GM18505 (cell line): ENCODE results near the gene GLRX5.

ENCODE experiments used
- ATAC-seq: cut with Tn5 transposase; IDR thresholded peaks from one replicate; pipeline ENCODE4 v1.9.1; 2021; ENCODE audit not compliant: unreplicated experiment
- POLR2A ChIP-seq: IDR thresholded peaks from 4 replicates; pipeline ENCODE4 v1.6.1; 2011; ENCODE audit warnings: borderline replicate concordance; ENCODE audit not compliant: insufficient read depth, insufficient read length; ENCODE audit errors: extremely low read depth

Gene GLRX5

DNA sequence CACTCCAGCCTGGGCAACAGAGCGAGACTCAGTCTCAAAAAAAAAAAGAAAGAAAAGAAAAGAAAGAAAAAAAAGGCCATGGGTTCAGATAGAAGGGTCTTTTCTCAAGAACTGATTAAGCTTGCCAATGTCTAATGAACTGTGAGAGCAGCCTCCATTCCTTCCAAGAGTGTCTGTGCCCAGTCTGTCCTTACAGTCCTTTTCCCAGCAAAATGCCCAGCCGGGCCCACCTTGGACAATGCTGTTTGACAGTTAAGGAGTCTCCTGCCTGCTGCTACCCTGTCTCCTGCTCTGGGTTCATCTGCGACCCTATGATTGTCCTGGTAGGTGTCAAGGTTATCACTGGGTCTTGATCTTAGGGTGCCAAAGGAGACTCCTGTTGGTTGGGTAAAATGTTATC lies 39.8 kb upstream of the GLRX5 start:
- TF ChIP-seq POLR2A, result no peak
- ATAC-seq, result peak; percentile 2

DNA sequence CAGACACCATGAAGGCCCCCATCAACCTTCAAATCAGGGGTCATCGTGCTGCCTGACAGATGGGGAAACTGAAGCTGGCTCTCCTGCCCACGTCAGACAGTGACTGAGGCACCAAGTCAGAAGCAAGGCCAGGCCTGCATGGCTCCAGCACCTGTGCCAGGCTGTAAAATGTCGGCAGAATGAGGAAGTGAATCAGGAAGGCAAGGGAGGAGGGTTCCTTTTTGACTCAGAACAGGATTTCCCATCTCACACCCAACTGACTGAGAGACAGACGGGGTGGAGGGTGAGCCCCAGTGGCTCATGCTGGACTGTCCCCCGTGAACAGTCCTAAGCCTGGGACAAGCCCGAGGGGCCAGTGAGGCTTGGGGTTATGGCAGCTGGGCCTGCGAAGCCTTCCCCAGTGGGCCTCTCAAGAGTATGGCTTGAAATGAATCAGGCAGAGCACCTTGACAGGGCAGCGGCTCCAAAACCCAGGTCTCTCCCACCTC lies 39.3 kb upstream of the GLRX5 start:
- peak; percentile 79 for ATAC-seq
- peak; percentile 49 for TF ChIP-seq POLR2A

DNA sequence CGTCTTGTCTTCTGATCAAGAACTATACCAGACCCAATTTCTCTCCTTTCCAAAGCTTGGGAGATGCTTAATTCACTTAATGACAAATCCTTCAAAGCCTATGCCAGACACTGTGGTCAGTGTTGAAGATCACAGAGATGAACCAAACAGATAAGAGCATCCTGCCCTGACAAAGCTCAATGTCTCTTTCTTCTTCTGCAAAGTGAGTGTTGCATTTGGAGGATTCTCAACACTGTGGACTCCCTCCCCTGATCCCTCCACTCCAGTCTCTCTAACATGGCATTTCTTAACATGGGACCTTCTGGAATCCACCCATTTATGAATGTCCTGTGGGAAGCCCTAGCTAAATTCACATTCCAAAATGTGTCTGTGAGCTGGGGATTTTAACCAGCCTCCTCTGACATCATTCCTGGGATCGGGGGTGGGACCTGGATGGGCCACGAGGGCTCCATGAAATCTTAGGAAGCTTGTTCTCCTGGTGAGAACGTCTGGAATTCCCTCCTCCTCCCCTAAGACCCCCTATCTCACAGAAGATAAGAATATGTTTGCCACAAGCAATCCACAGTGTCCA lies 38.7 kb upstream of the GLRX5 start:
- ATAC-seq, result no peak
- no peak for TF ChIP-seq POLR2A

DNA sequence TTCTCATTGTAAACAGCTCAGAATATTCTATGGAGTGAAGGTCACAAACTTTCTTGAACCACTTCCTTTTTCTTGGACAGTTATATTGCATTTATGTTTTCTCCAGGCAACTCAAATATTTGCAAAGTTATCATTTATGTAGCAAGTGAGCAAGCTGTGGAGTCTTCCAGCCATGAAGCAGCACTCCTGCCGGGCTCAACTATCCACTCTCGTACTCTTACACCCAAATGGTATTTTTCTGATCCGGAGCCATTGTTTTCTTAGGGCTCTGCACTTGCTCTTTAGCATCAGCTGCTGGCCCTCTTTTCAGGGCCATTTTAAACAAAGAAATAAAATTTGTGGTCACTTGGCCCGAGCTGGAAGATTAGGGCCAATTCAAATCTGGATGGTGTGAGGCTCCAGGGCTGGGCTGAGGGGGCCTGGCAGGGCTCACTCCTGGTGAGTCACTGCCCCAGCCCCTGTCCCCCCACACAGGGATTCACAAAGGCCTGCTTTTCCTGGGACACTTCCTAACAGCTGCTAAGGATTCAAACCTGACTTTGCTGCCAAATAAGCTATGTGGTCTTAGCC lies 38.1 kb upstream of the GLRX5 start:
- no peak for TF ChIP-seq POLR2A
- no peak for ATAC-seq

GRCh38 chr14:95497561-95498011 lies 37.3 kb upstream of the GLRX5 start:
- TF ChIP-seq POLR2A, result no peak
- ATAC-seq, result no peak

DNA sequence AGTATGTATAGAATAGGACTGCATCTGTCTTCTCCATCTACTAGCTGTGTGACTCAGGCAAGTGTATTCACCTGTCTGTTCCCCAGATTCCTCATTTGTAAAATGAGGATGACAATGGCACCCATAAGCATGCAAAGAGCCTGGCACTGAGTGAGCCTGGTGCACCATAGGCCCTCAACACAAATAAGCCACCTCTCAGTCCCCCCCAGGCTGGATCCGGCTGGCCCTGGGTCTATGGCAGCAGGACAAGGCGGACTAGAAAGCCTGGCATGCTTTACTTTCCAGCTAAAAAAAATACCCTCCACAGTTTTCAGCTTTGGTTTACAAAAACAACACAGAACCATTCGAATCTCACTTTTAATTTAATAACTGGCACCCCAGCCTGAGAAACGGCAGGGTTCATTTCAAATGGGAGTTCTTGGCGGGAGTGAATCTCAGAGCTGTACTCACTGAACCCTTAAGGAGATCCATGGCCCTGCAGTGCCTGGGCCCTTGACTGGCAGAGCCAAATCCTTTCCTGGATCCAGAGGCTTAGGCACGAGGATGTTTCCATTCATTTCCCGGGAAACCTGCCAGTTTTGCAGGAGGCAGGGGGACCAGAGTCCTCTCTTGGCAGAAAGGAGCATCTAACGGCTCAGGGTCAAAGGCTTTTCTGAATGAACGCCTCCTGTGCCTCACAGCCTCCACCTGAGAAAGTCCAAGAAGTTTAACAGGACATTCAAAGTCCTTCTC lies 36.1 kb upstream of the GLRX5 start:
- no peak for ATAC-seq

DNA sequence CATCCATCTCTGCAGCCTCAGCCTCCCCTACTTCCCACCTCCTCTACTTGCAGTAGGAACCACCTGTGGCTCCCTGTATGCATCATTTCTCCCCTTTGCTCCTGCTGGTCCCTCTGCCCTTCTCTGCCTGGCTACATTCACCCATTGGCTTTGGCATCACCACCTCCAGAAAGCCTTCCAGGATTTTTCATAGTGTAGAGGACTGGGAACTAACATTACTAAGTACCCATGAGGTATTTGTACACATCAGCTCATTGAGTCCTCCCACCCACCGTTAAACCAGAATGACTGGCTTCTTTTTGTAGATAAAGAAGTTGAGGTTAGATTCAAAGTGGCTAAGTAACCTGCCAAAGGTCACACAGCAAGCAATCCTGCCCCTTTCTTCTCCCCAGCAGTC lies 35.5 kb upstream of the GLRX5 start:
- no peak for ATAC-seq
- no peak for TF ChIP-seq POLR2A

More for the DNA sequence above, 36.1 kb upstream of the GLRX5 start:
- TF ChIP-seq POLR2A, result no peak

- TF ChIP-seq POLR2A, result no peak
- no peak for ATAC-seq
Observed at GRCh38 chr14:95500201-95500681, 34.6 kb upstream of the GLRX5 start.

DNA sequence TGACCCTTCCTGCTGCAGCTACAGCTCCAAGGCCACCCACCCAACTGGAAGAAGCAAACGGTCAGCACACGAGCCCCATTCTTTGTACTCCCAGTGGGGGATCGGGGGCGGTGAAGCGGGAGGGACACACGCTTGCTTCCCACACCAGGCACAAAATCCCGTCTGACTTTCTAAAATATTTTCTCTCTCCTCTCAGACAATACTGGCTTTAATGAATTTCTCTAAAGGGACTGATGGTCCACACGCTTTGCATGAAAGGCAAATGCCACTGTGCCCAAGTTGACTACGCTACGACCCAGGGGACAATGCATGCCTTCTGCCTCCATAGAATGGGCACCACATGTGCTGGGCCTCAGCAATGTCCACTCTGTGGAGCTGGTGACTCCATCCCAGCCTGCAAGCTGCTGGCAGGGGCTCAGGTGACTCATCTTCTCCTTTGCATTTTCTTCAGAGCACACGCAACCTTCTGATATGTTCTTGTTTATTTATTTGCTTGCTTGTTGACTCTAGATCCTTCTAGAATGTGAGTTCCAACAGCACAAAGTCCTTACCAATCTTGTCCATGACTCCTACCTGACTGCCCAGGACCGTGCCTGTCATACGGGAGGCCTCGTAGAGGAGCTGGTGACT lies 34.0 kb upstream of the GLRX5 start:
- ATAC-seq, result no peak
- no peak for TF ChIP-seq POLR2A

- TF ChIP-seq POLR2A, result no peak
- ATAC-seq, result no peak
Observed at GRCh38 chr14:95502381-95502950, 32.4 kb upstream of the GLRX5 start.

DNA sequence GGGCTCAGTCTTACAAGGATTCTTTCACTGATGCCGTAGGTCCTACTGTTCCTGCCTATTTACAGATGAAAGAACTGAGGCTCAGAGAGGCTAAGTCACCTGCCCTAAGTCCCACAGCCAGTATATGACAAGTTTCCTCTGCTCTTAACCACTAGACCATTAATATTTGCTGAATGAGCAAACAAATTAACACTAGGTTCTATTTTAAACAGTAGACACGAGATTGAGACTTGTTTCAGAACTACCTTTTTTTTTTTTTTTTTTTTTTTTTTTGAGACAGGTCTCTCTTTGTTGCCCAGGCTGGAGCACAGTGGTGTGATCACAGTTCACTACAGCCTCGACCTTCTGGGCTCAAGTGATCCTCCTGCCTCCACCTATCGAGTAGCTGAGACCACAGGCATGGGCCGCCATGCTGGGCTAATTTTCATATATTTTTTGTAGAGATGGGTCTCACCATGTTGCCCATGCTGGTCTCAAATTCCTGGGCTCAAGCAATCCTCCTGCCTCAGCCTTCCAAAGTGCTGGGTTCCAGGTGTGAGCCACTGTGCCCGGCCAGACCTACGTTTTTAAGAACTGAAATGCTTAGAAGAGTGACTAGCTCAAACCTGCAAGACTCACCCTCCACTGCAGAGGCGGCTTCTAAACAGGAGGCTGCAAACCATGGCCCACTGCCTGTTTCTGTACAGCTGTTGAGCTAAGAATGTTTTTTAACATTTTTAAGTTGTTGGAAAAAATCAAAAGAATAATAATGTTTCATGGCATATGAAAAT lies 31.3 kb upstream of the GLRX5 start:
- no peak for ATAC-seq
- peak; percentile 23 for TF ChIP-seq POLR2A

DNA sequence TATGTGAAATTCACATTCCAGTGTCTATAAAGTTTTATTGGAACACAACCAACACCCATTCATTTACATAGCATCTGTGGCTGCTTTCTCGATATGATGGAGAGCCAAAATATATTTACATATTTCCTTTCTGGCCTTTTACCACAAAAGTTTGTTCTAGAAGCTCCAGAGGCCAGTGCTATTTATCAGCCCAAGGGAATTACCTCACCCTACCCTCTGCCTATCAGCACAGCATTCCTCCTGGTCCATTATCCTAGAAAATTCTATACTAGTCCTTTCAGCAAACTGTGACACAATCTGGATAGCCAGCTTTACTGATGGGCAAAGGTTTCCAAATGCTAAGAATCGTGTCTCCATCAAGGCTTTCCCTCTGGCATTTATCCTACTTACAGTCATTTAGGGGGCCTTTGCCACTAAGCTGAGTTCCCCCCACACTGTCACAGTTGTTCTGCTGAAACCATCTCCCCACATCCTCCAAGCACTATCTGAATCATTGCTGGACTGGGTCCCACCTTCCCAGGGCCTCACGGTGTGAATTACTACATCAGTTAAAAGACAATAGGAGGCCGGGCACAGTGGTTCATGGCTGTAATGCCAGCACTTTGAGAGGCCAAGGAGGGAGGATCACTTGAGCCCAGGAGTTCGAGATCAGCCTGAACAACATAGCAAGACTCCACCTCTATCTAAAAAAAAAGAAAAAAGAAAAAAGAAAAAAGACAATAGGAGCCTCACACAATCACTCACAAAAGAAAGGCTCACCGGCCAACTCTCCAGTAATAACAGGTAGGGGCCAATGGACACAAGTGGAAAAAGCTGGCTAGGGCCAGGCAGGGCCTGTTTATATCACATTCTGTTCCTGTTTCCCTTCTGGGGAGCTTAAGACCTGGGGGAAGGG lies 30.5 kb upstream of the GLRX5 start:
- TF ChIP-seq POLR2A, result no peak
- ATAC-seq, result no peak

DNA sequence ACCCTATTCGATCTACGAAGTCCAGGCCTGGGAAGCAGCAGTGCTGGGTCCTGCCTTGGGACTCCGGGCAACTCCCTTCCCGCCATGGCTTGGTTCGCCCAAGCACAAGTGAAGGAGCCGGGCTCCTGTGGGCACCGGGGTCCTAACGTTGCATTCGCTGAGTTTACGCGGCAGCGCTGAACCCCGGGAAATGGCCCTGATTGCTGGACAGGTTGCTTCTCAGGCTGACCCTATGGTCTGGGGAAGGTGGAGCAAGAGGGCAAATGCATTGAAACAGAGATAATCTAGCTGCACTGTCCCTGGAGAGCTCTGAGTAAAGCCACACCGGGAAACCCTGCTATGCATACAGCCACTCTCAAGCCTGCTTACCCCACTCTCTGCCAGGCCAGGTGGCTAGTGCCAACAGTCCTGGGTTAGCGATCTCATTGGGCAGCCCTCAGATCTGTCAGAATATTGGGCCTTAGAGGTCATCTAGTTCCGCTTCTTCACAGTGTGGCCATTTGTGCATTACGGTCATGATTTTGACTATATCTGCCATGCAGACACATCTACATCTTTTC lies 29.7 kb upstream of the GLRX5 start:
- ATAC-seq, result no peak
- no peak for TF ChIP-seq POLR2A
